ENCODE results near the gene MAML2.
A peak's percentile ranks its signal among the peaks of the same experiment; 100 is the strongest.

MAML2 gene

DNA sequence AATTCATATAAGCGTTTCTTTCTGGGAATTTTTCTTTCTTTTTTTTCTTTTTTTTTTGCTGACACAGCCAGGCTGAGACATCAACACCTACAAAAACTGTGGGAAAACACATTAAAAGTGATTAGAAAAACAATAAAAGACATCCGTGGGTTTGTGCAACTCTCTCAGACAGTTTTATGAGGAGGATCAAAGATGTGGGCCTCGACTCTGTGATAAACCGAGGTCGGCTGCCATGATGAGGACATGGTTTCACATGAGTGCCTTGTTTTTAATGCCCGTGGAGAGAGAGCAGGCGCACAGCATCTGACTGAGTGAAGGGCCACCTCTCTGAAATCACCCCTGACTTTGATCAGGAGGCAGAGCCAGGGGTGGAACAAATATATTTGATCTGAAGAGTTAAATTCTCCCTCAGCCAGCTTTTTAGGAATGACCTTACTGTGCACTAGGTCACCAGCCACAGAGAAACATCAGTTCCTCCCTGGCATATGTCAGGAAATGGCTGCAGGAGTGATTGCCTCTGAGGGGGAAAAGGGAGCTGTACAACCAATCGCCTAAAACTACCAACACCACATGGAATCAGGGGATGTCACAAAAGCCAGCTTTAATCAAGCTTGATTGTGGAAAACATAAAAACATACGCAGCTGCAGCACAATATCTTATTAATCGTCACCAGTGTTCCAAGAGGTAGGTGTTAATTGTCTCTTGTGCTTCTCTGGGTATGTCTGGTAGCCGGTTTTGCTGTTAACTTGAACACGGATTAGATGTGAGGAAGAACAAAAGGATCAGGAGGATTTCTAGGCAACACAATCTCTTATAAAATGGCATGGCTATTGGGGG lies 164.7 kb downstream of the MAML2 start:
- DNase-seq, result no peak

DNA sequence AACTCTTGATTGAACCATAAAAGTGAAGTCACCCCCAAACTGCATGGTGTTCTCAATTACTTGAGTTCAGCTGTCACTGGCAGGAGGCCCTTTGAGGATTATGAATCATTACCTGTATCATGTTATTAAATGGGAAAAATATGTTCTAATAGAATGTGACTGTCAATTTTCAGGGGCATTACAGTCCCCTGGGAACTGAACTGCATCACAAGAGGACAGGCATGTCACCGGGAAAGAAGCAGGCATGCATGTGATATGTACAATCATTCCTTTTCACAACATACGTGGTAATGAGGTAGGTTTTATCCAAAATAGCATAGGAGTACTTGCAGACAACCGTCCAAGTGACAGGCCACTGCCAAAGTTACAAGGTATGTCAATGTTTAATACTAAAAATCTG lies 165.8 kb downstream of the MAML2 start:
- DNase-seq, result no peak

DNA sequence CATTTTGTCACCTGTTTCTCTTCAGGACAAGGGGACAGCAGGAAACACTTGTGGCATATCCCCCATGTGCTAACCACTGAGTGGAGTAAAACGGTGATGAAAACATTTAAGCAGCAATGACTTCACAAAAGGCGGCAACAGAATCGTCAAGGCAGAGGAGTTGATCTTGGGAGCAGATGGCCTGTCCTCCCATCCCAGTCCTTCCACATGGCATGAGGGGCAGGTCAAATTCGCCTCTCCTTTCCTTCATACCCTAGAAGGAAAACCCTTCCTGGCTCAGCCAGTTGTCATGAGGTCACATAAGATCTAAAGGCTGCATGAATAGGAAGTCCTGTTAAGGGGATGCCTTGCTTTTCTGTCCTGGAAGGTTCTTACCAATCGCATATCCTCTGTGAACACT lies 169.1 kb downstream of the MAML2 start:
- DNase-seq, result no peak

DNA sequence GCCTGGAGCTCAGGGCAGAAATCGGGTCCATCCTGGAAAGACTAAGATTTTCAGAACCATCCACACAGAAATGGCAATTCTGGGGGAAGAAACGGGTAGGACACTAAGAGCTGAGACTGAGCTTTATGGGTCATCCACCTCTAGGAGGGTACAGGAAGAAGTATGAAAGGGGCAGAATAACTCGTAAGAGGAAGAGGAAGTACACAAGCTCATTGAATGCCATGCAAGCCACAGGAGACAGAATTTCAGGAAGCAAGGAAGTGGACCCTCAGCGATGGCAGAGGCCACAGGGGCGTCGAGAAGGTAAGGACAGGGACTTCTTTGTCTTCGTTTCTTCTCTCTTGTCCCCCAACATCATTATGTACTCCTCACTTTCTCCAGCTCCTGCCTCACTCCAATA lies 169.6 kb downstream of the MAML2 start:
- DNase-seq, result no peak

DNA sequence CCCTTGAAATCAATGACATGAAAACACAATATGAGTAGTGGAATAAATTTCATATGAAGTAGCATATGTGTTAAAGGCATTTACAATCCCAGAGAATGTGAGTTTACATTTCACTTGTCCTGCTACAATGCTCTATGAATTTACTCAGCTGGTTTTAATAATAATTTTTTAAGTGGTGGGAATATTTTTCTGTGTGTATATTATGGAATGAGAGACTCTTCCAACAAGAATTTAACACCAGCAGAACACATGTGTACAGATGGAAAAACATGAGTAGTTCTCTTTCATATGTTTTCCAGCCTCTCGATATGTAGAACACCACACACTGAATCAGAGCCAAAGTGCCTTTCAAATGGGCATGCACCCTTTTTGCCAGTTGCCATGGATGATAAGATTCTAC lies 170.4 kb downstream of the MAML2 start:
- no peak for DNase-seq

DNA sequence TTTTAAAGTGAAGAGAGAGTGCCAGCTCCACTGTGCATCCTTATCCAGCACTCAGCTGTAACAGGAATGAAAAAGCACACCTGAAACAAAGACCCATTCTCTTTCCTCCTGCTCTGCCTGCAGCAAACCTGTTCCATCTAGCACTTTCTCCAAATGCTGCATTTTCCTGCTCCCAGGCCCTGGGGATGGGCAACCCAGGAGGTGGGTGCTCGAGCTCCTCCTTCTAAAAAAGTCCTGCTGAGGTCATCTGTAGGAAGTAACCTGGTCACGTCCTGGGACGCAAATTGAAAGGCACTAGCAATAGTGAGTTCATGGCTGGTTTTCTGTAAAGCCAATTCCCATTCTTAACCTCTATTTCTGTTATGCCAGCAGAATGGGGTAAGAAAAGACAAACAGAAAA lies 173.7 kb downstream of the MAML2 start:
- peak; percentile 86 for DNase-seq

DNA sequence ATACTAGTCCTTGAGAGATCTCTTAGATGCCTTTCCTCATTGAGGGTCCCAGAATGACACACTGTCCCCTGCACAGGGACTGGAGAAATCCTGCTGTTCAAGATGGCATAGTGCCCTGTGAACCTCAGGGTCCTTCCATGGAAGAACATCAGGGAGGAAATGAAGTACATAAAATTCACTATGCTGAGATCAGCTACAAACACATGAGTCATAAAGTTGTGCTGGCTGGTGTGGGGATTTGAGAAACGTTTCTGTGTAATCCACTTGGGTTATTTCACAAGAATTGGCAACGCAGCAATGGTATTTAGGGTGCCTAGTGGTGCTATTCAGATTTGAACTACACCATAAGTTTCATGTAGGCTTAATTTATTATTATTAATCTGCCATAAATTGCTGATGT lies 174.4 kb downstream of the MAML2 start:
- DNase-seq, result no peak

DNA sequence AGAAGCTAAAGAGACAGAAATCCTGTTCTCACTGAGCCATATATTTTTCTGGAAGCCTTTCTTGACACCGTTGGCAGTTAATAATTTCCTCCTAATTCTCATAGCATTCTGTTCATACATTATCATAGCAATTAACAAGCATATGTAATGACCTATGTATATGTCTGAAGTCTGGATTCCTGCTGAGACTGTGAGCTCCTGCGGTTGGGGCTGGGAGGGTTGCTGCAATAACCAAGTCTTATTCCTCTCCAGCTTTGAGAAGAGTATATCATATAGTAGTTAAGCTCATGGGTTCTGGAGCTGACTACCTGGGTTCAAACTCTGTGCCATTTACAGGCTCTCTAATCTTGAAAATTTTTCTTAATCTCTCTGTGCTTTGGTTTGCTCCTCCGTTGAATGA lies 175.2 kb downstream of the MAML2 start:
- DNase-seq, result no peak

DNA sequence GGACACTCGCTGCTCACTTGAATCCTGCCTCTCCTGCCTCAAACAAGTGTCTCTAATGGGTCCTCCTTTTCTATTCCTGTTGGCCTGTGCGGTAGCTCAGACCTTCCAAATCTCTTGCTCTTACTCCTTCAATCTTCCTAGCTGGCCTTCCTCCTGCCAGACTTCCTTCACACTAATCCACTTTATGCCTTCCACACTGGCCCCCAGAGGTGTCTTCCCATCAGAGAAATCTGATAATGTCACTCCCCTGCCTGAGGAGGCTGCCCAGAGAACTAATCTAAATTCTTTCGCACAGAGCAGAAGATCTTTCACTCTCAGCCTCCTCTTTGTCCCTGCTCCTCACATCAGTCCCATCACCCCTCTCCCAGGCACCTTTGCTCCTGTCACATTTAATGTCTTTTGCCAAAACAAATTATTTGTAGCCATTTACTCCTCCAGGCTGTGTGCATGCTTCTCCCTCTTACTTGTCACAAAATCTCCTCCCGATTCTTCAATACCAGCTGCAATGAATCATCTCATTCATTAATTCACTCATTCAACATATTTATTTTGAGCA lies 175.7 kb downstream of the MAML2 start:
- peak; percentile 75 for DNase-seq

DNA sequence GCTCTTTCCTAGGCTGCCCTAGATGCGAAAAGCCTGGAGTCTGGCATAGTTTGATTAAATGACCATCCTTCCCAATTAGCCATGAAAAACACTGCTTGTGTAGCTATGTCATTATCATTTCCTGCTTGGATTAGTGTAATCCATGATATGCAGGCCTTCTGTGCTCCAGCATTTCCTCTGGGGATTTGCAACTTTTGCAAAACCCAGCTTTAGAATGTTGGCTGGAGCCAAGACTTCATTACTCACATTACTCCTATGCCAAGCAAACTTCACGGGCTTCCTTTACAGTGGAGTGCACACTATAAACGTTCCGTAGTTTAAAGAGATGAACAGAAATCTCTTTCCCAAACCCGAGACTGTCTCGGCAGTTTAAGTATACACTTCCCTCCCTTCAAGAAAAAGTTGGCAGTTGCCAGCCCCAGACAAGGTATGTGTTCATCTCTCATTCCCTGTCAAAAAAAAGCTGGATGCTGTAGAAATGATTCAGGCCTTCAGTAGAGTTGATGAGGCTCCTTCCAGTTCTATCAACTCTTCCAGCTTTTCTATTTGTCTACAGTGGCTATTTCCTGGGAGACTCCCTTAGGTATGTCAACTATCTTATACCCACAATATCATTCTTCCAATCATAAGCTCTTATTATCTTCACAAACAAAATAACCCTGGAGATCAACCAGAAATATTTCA lies 180.0 kb downstream of the MAML2 start:
- DNase-seq, result no peak

DNA sequence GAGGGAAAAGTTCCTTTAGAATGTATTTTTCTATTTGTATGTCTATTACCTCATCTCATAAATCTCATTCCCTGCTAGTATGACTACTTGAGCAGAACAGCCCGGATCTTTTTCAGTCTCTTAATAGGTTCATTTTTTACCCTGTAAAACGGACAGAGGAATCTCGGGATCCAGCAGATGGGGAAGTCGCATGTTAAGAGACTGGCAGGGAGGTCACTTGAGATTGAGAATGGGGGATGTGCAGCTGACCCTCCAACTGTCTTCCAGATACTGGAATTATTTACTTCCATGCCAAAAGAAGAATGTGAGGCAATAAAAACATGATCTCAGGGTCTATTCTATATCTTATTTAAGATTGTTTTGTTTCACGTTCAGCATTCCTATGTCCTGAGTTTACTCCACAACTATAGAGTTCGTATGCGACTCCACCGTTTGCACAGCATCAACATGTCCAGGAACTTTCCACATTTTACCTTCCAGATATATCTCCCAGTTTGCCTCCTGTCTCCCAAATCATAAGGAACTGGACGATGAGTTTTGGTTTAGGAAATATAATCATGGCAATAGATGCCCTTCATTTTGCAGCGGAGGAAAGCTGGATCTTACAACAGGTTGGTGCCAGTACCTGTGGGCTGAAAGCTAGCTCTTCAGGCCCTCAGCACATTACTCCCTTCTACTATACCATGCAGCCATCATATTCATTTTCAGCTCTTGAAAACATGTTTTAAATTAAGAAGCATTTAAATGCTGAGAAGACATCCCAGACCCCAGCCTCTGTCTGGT lies 181.5 kb downstream of the MAML2 start:
- no peak for DNase-seq

DNA sequence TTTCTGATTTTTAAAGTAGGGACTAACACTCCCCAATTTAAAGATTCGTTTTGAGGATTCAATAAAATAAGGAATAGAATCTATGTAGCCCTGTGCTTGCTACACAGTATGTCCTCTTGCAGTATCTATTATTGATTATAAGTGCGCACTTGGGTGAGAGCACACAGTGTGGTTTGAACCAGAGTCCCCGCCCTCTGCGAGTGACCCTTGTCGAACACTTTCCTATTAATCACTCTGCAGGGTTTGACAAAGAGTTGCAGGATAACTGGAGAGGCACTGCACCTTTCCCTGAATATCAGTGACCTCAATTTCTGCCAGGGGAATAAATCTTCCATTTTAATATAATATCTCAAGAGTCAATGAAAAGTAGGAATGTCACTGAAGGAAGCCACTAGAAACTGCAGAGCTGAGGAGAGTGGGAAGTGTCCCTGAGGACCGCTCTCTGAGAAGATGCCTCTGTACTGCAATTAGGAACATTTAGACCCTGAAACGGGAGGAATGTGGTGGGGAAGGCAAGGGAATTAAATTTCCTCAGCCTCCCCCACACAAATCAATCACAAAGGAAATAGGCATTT lies 182.2 kb downstream of the MAML2 start:
- DNase-seq, result no peak

DNA sequence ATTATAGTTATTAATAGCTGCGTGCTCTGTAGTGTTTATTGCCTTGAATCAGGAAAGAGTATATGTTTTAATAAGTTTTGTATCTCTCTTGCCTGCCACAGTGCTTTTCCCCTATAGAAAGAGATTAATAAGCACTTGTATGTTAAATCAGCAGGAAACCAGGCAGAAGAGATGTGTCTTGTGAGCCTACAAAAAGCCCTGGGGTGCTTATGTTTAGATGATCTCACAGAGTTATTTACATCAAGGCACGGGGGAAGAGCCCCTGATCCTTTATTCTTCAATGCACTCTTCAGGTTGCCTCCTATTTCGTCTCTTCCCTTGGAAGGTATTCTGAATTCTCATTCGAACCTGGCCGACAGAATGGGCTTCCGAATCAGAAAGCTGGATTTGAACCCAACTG lies 183.0 kb downstream of the MAML2 start:
- DNase-seq, result no peak

DNA sequence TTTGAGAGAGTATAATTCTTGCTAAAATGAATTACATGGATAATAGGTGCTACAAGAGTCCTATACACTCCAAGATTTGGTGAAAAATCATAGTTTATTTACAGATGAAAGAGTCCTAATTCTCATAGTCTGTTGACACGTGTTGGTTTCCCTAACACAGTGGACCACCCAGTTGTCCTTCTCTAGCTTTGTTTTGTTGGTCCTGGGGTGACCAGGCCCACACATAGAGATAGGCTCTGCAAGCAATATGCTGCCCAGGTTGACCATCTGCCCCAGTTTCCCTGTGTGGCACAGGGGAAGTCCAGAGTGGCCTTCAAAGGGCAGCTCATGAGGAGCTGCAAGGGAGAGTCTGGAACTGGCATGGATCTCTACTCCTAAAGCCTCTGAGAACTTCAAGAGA lies 184.9 kb downstream of the MAML2 start:
- DNase-seq, result no peak

DNA sequence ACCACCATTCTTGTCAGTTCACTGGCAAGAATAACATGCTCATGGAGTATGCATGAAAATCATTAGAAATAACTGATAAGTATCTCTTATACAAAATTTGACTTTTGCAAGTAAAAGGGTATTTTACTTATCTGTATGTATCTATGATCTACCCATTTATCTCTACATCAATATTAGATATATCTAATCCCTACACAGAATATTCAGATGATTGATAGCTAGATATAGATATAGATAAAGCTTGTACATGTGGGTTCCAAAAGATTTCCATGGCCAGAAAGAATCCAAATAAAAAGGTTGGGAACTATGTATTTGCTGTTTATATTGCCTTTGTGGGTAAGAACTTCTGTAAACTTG lies 185.5 kb downstream of the MAML2 start:
- no peak for DNase-seq

DNA sequence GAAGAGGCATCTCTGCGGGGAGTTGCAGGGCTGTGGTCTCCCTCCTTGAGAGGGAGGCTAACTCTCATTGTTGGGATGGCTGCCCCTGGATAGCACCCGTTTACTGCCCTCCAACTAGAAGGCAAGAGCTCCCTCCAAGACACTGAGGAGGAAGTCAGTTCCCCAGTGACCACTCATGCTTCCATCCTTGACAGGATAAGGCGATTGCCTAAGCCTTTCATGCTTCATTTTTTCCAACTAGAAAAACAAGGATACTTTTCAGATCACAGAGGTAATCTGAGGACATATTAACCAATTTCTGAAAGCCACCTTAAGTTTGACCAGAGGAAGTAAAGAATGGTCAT lies 186.6 kb downstream of the MAML2 start:
- no peak for DNase-seq

DNA sequence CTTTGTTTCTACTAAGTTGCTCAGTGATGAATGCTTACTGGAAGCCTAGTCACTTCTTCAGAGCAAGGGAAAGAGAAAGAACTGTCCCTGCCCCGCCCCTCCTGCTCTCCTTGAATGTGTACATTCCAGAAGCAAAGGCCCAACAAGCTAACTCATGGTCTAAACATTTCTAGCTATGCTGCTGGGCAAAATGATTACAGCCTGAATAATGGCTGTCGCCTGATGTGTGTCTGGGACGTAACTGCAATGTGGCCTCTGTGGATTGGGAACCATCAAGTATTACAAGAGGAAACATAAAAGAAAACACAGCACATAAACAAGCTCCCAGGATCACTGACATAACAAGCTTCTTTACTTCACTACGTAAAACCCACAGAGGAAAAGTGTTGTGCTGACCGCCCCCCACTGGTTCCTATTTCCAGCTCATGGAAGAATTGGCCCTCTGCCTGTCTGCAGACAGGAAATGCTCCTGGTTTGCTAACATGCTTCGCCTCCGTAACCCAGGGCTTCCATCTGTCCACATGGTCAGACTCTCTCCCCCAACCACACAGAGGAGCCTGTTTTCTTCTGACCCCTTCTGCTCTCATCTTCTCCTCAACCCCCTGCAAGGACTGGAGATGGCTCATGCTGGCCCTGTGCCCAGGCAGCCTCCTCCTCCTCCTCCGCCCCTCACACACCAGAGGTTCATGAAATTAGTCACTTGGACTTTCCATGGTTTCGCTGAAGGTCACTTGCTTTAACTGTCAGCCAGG lies 187.2 kb downstream of the MAML2 start:
- DNase-seq, result peak; percentile 94

DNA sequence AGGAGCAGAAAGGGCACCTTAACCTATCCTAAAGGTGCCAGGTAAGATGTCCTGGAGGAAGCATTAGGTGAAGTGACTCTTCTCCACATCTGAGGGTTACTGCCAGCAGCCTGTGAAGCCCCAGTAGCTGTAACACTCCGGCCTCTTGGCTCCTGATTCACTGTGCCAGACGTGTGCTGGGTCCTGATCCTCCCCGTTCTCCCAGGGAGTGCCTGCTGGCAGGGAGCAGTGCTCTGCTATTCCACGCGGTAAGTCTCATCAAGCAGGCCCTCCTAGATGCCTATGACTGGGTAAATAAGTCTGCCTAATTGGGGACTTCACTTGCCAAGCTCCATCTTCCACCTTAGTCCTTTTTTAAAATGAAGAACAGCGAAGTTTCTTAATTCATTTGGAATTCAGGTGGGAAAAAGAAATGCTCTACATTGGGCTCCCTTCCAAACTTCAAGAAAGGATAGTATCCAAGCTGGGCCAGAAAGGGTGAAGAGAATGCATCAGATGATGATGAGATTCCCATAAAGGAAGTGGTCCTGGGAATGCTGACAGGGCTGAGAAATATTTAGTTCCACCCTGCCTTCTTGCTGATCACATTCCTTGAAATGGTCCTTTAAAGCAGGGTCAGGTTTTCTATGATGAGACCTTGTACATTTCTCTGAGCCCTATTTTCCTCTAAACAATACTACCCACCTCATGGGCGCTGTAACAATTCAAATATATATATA lies 188.0 kb downstream of the MAML2 start:
- DNase-seq, result peak; percentile 67

DNA sequence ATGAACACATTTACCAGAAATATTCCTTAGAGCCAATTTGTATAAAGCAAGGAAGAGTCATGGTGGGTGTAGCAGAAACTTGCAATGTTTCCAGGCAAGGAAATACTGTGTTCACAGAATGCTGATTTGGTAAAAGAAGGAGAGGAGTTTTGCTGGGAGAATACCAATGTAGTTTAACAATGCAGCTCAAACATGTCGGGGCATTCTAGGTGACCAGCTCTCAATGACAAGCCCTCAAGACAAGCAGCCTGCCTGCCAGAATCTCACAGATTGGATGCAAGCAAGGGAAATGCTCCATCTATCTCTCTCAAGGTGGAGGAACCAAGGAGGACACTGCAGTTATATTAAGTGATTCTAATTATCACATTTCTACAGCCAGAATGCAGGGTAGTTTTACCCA lies 190.4 kb downstream of the MAML2 start:
- DNase-seq, result no peak

DNA sequence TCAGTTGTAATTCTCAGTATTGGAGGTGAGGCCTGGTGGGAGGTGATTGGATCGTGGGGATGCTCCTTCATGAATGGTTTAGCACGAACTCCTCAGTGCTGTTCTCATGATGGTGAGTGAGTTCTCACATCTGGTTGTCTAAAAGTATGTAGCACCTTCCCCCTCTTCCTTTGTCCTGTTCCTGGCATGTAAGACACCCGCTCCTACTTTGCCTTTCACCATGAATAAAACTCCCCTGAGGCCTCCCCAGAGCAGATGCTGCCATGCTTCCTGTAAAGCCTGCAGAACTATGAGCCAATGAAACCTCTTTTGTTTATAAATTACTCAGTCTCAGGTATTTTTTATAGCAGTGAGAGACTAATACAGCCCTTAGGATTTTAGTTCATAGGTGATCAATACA lies 191.5 kb downstream of the MAML2 start:
- DNase-seq, result no peak

DNA sequence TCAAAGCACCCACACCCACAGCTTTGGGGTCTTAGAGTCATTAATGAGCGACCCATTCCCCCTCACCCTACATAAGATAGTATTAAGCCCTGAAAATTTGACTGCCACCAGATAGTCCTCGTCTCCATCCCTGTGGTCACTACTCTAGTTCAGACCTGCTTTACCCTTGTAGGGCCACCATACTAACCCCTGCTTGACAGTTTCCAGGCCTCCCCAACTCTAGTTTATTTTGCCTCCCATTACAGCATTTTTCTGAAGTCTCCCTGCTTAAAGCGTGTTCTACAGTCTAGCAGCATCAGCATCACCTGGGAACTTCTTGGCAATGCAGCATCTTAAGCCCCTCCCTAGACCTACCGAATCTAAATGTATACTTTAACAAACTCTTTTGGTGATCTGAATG lies 192.4 kb downstream of the MAML2 start:
- no peak for DNase-seq

Measured in islet precursor cell (in vitro differentiated cells).